GM21423 (cell line): ENCODE results near the gene SH3D21.
A peak's percentile ranks its signal among the peaks of the same experiment; 100 is the strongest.

Experiments
- ATAC-seq: cut with Tn5 transposase; IDR thresholded peaks from one replicate; pipeline ENCODE4 v1.9.1; 2021; ENCODE audit warnings: mild to moderate bottlenecking, moderate library complexity; ENCODE audit not compliant: unreplicated experiment

Gene SH3D21

GRCh38 chr1:36303244-36303643 is 2.9 kb upstream of the SH3D21 start:
- no peak for ATAC-seq

- ATAC-seq: no peak
Observed at GRCh38 chr1:36303650-36304360, 2.4 kb upstream of the SH3D21 start.

- no peak for ATAC-seq
Observed at GRCh38 chr1:36304521-36304920, 1.6 kb upstream of the SH3D21 start.

GRCh38 chr1:36304970-36305914 is 926 bp upstream of the SH3D21 start:
- ATAC-seq: no peak

GRCh38 chr1:36305915-36306209 is 306 bp upstream of the SH3D21 start:
- no peak for ATAC-seq

GRCh38 chr1:36306902-36307456 is 811 bp downstream of the SH3D21 start:
- peak; percentile 96 for ATAC-seq

GRCh38 chr1:36307601-36308330 is 1.6 kb downstream of the SH3D21 start:
- ATAC-seq: no peak

- ATAC-seq: no peak
Observed at GRCh38 chr1:36309397-36309796, 3.2 kb downstream of the SH3D21 start.

- no peak for ATAC-seq
Observed at GRCh38 chr1:36320291-36320761, 14.2 kb downstream of the SH3D21 start.

- no peak for ATAC-seq
Observed at GRCh38 chr1:36320767-36321118, 14.6 kb downstream of the SH3D21 start.

- no peak for ATAC-seq
Observed at GRCh38 chr1:36321119-36321951, 15.2 kb downstream of the SH3D21 start.

- no peak for ATAC-seq
Observed at GRCh38 chr1:36322041-36322785, 16.0 kb downstream of the SH3D21 start.

- no peak for ATAC-seq
Observed at GRCh38 chr1:36322786-36323635, 16.8 kb downstream of the SH3D21 start.

- ATAC-seq: no peak
Observed at GRCh38 chr1:36323636-36324352, 17.6 kb downstream of the SH3D21 start, which contains the start of gene EVA1B. TSS of gene EVA1B (minus strand) at chr1:36323645. CDS start at chr1:36323037, 608 bp downstream.

- ATAC-seq: no peak
Observed at GRCh38 chr1:36324353-36324703, 18.2 kb downstream of the SH3D21 start.

- no peak for ATAC-seq
Observed at GRCh38 chr1:36326499-36326898, 20.3 kb downstream of the SH3D21 start.

- ATAC-seq: no peak
Observed at GRCh38 chr1:36327421-36328087, 21.4 kb downstream of the SH3D21 start.

- ATAC-seq: no peak
Observed at GRCh38 chr1:36328088-36328480, 21.9 kb downstream of the SH3D21 start.
